CD14-positive monocyte (primary cell): ENCODE measurements around the gene PLEKHN1. TPM values are rescaled to one million over a fixed set of nuclear protein-coding genes. Genes with fewer than 3 reads are reported as not detected.
A peak's percentile ranks its signal among the peaks of the same experiment; 100 is the strongest.

ENCODE experiments used
- DNase-seq, 3 donors: peaks; one replicate each; pipeline ENCODE4 v3.0.0-alpha.2; 2011 to 2022
- H2AFZ ChIP-seq: 2 replicates; pipeline ENCODE4 v1.6.0; 2012; ENCODE audit warnings: mild to moderate bottlenecking, low read depth, low read length, inconsistent platforms; ENCODE audit not compliant: insufficient read depth, poor library complexity, severe bottlenecking
- H3K27ac ChIP-seq, 2 donors: 1 replicate in 1 of 2; 2 replicates in 1 of 2; pipeline ENCODE4 v1.5.1; 2012 to 2013; ENCODE audit warnings: low read length in 2 of 2, control low read depth in 1 of 2, inconsistent platforms in 1 of 2, low read depth in 1 of 2, mild to moderate bottlenecking in 1 of 2
- H3K27me3 ChIP-seq, 2 donors: one replicate each; pipeline versions ENCODE4 v1.6.0 to v1.6.1; 2011 to 2013; ENCODE audit warnings: low read length in 2 of 2; ENCODE audit not compliant: control insufficient read depth in 2 of 2, insufficient read depth in 2 of 2
- H3K36me3 ChIP-seq, 2 donors: replicated peaks in 1 of 2; 1 replicate in 1 of 2; 2 replicates in 1 of 2; pipeline versions ENCODE4 v1.5.1 to v1.6.1; 2012 to 2013; ENCODE audit warnings: low read length in 2 of 2, control low read depth in 1 of 2, inconsistent platforms in 1 of 2, mild to moderate bottlenecking in 1 of 2; ENCODE audit not compliant: insufficient read depth in 2 of 2, control insufficient read depth in 1 of 2
- H3K4me1 ChIP-seq, 2 donors: 1 replicate in 1 of 2; 2 replicates in 1 of 2; pipeline versions ENCODE4 v1.5.1 to v1.6.1; 2012 to 2013; ENCODE audit warnings: low read length in 2 of 2, control low read depth in 1 of 2, inconsistent platforms in 1 of 2, mild to moderate bottlenecking in 1 of 2, moderate library complexity in 1 of 2; ENCODE audit not compliant: insufficient read depth in 2 of 2, control insufficient read depth in 1 of 2
- H3K4me2 ChIP-seq: replicated peaks from 2 replicates; pipeline ENCODE3; 2012; ENCODE audit warnings: low read length, moderate library complexity, mild to moderate bottlenecking; ENCODE audit not compliant: poor library complexity, severe bottlenecking; ENCODE audit errors: extremely low read depth
- H3K4me3 ChIP-seq, 3 experiments: fragments of 200-600 bp in 1 of 3; sonication (generic) in 1 of 3; replicated peaks in 1 of 3; 1 replicate in 2 of 3; 2 replicates in 1 of 3; pipeline ENCODE4 v1.5.1; 2011 to 2013; ENCODE audit warnings: low read length in 3 of 3, mild to moderate bottlenecking in 3 of 3, control low read depth in 2 of 3, low read depth in 2 of 3, inconsistent platforms in 1 of 3, moderate library complexity in 1 of 3
- H3K79me2 ChIP-seq: 2 replicates; pipeline ENCODE4 v1.6.0; 2012; ENCODE audit warnings: mild to moderate bottlenecking, control low read depth, inconsistent platforms, low read length, moderate library complexity; ENCODE audit not compliant: insufficient read depth
- H3K9ac ChIP-seq: 2 replicates; pipeline ENCODE4 v1.6.0; 2017; ENCODE audit warnings: low read length, mild to moderate bottlenecking; ENCODE audit not compliant: insufficient read depth, poor library complexity, severe bottlenecking
- H3K9me3 ChIP-seq, 2 donors: replicated peaks in 1 of 2; 1 replicate in 1 of 2; 2 replicates in 1 of 2; pipeline versions ENCODE4 v1.5.1 to v1.6.1; 2012 to 2013; ENCODE audit warnings: low read length in 2 of 2, control low read depth in 1 of 2; ENCODE audit not compliant: control insufficient read depth in 1 of 2, insufficient read depth in 1 of 2
- H4K20me1 ChIP-seq: 2 replicates; pipeline ENCODE4 v1.6.0; 2012; ENCODE audit warnings: mild to moderate bottlenecking, low read length, control low read depth, moderate library complexity; ENCODE audit not compliant: insufficient read depth
- H3K27ac Mint-ChIP-seq, 7 donors: one replicate each; pipeline ENCODE4 v1.8.0; 2020; ENCODE audit warnings: mild to moderate bottlenecking in 7 of 7, mixed read lengths in 7 of 7, moderate library complexity in 6 of 7, inconsistent platforms in 2 of 7
- H3K27me3 Mint-ChIP-seq, 3 donors: one replicate each; pipeline ENCODE4 v1.8.0; 2021 to 2022; ENCODE audit warnings: low read depth in 3 of 3, mild to moderate bottlenecking in 3 of 3, mixed read lengths in 3 of 3, moderate library complexity in 3 of 3, inconsistent platforms in 1 of 3
- H3K36me3 Mint-ChIP-seq, 2 donors: one replicate each; pipeline ENCODE4 v1.8.0; 2020; ENCODE audit warnings: mixed read lengths in 2 of 2, inconsistent platforms in 1 of 2, mild to moderate bottlenecking in 1 of 2
- H3K4me1 Mint-ChIP-seq: one replicate; pipeline ENCODE4 v1.8.0; 2020; ENCODE audit warnings: mild to moderate bottlenecking, mixed read lengths
- H3K4me3 Mint-ChIP-seq, 2 donors: one replicate each; pipeline ENCODE4 v1.8.0; 2020; ENCODE audit warnings: mild to moderate bottlenecking in 2 of 2, mixed read lengths in 2 of 2, moderate library complexity in 1 of 2
- H3K9me3 Mint-ChIP-seq, 7 donors: one replicate each; pipeline ENCODE4 v1.8.0; 2020 to 2022; ENCODE audit warnings: mixed read lengths in 7 of 7, mild to moderate bottlenecking in 6 of 7, moderate library complexity in 6 of 7, inconsistent platforms in 2 of 7
- WGBS: methylation state at CpG from one replicate; pipeline ENCODE4 v1.1.5; 2013; ENCODE audit warnings: missing lambda C conversion rate; ENCODE audit not compliant: insufficient coverage; 5-methylcytosine and 5-hydroxymethylcytosine counted together
- intact Hi-C, 2 donors: fragments of 100-400 bp; cut with micrococcal nuclease; formaldehyde crosslinking; loops; one replicate each; pipeline versions ENCODE4 v1.15.0 to v1.15.1; 2023
- polyA plus RNA-seq, 3 donors: library from polyadenylated mRNA; depleted of rRNA in 1 of 3; unstranded in 2 of 3; stranded (reverse) in 1 of 3; fragments of 300-500 nt in 2 of 3; fragments of >200 nt in 1 of 3; fragmentation: Illumina TruSeq in 2 of 3; gene quantifications; 1 replicate in 2 of 3; 2 replicates in 1 of 3; pipeline ENCODE4 v1.2.3, GENCODE V29; 2012 to 2021
- TF ChIP-seq, protein P1 (sequence below): fragments of 200-600 bp; IDR thresholded peaks from one replicate; pipeline ENCODE4 v1.8.0; 2022; ENCODE audit warnings: antibody characterized with exemption, mild to moderate bottlenecking

The PLEKHN1 gene
- polyA plus RNA-seq, 3 donors = 0.21 to 1.5 (median 0.62) TPM

GRCh38 chr1:970242-970972 is 4.1 kb downstream of the PLEKHN1 start:
- no peak overlapping the region for H3K27ac Mint-ChIP-seq
- peaks cover 0 to 3% (median 0%) of the 10 kb centered on the region in 7 donors for H3K9me3 Mint-ChIP-seq
- peaks cover 37 to 68% (median 49%) of the 10 kb centered on the region in 3 donors for H3K27me3 Mint-ChIP-seq
- Histone ChIP-seq H3K4me2 (no peak overlapping the region), H3K79me2 (no peaks in the 10 kb centered on the region), H3K4me1 (peaks cover 16 to 21% of the 10 kb centered on the region in 2 donors), H3K27ac (no peak overlapping the region), H3K9me3 (peaks cover 0 to 8% of the 10 kb centered on the region in 2 donors), H3K27me3 (peaks cover 3 to 47% of the 10 kb centered on the region in 2 donors), H3K36me3 (no peaks in the 10 kb centered on the region), H4K20me1 (no peaks in the 10 kb centered on the region), H3K4me3 (no peak overlapping the region), H2AFZ (no peak overlapping the region), H3K9ac (no peak overlapping the region)
- no peak overlapping the region for H3K4me3 Mint-ChIP-seq
- TF ChIP-seq, protein P1, sequence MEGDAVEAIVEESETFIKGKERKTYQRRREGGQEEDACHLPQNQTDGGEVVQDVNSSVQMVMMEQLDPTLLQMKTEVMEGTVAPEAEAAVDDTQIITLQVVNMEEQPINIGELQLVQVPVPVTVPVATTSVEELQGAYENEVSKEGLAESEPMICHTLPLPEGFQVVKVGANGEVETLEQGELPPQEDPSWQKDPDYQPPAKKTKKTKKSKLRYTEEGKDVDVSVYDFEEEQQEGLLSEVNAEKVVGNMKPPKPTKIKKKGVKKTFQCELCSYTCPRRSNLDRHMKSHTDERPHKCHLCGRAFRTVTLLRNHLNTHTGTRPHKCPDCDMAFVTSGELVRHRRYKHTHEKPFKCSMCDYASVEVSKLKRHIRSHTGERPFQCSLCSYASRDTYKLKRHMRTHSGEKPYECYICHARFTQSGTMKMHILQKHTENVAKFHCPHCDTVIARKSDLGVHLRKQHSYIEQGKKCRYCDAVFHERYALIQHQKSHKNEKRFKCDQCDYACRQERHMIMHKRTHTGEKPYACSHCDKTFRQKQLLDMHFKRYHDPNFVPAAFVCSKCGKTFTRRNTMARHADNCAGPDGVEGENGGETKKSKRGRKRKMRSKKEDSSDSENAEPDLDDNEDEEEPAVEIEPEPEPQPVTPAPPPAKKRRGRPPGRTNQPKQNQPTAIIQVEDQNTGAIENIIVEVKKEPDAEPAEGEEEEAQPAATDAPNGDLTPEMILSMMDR = no peak
- no peak for DNase-seq
- intact Hi-C loops = no loop called here
- WGBS = 32% methylated on average over 30 of the region's 33 CpGs
- H3K36me3 Mint-ChIP-seq = peaks cover 0 to 3% of the 10 kb centered on the region in 2 donors
- peaks cover 10% of the 10 kb centered on the region for H3K4me1 Mint-ChIP-seq

GRCh38 chr1:970973-971730 is 4.9 kb downstream of the PLEKHN1 start:
- TF ChIP-seq, protein P1 = no peak
- H3K9ac ChIP-seq = no peak overlapping the region
- Mint-ChIP-seq H3K36me3 (no peaks in the 10 kb centered on the region), H3K9me3 (peaks cover 0 to 3% (median 0%) of the 10 kb centered on the region in 7 donors), H3K27ac (no peak overlapping the region), H3K27me3 (peaks cover 37 to 68% (median 50%) of the 10 kb centered on the region in 3 donors), H3K4me1 (peaks cover 6% of the 10 kb centered on the region), H3K4me3 (peak overlapping the region in 1 of 2 donors; percentile 39)
- no peak overlapping the region for H3K4me3 ChIP-seq
- H4K20me1 ChIP-seq = no peaks in the 10 kb centered on the region
- peaks cover 3 to 47% of the 10 kb centered on the region in 2 donors for H3K27me3 ChIP-seq
- no peak overlapping the region for H2AFZ ChIP-seq
- peaks cover 0 to 8% of the 10 kb centered on the region in 2 donors for H3K9me3 ChIP-seq
- intact Hi-C loops = no loop called here
- WGBS = 54% methylated on average over 29 of the region's 42 CpGs
- no peak overlapping the region for H3K4me2 ChIP-seq
- no peak for DNase-seq
- no peak overlapping the region for H3K27ac ChIP-seq
- no peaks in the 10 kb centered on the region for H3K79me2 ChIP-seq
- H3K36me3 ChIP-seq = no peaks in the 10 kb centered on the region
- peaks cover 14 to 18% of the 10 kb centered on the region in 2 donors for H3K4me1 ChIP-seq
